ENCODE results near the gene HLA-DQA2. TPM values are rescaled to one million over a fixed set of nuclear protein-coding genes. Genes with fewer than 3 reads are reported as not detected.
A peak's percentile ranks its signal among the peaks of the same experiment; 100 is the strongest.

The HLA-DQA2 gene
- polyA plus RNA-seq (2011; rRNA removed) = not detected in 2 replicates
- not detected in 2 replicates for polyA minus RNA-seq (2011; rRNA and poly(A)+ RNA removed)

DNA sequence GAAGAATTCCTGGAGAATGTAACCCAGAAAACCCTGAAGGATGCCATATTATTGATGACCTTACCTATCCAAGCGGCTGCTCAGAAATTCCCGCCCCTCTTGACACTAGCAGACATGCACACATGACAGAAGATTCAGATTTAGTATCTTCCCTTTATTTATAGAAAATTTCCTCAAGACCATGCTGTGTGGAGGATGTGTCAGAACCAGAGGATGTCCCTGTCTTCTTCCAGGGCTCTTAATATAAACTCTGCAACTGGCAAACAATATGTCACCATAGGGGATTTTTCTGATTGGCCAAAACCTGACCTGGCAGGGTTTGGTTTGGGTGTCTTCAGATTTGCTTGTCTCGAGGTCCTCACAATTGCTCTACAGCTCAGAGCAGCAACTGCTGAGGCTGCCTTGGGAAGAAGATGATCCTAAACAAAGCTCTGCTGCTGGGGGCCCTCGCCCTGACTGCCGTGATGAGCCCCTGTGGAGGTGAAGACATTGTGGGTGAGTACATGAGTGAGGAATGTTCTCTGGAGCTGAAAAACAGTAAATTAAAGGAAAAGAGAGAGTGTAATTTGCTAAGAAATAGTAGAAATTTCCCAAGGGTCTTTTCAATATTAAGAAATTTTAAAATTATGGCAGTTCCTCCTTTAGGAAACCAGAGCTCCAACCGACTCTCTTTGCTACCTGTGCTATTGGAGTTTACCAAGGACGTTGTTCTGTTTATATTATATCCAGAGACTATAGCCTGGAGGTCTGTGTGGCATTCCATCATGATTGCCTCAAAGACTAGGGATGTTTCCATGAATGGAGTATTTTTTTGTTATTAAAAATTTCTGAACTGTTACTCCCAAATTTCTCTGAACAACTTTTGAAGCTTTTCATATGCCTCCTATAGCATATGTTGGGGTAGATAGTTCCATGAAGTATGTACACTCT is at the start of gene HLA-DQA2:
Gene HLA-DQA2, plus strand, starts transcription at position 361 of the 930 bp plus-strand sequence. Its CDS starts 53 bp downstream, at position 414.
- Histone ChIP-seq H3K9me3 (ENCODE audit: control insufficient read depth, insufficient read depth, low read length) (no peaks in the 10 kb centered on the region), H3K27ac (ENCODE audit: low read depth, low read length) (no peak within 1 kb of the TSS), H3K27me3 (ENCODE audit: control insufficient read depth, insufficient read depth, low read length) (no peaks in the 10 kb centered on the region), H3K4me3 (ENCODE audit: low read depth, low read length) (no peak within 1 kb of the TSS)
- DNase-seq (ENCODE audit: low read depth, low spot score) = no peak
- CTCF ChIA-PET = no interaction called here
- POLR2A ChIA-PET = no interaction called here
- TF ChIP-seq, protein P1, sequence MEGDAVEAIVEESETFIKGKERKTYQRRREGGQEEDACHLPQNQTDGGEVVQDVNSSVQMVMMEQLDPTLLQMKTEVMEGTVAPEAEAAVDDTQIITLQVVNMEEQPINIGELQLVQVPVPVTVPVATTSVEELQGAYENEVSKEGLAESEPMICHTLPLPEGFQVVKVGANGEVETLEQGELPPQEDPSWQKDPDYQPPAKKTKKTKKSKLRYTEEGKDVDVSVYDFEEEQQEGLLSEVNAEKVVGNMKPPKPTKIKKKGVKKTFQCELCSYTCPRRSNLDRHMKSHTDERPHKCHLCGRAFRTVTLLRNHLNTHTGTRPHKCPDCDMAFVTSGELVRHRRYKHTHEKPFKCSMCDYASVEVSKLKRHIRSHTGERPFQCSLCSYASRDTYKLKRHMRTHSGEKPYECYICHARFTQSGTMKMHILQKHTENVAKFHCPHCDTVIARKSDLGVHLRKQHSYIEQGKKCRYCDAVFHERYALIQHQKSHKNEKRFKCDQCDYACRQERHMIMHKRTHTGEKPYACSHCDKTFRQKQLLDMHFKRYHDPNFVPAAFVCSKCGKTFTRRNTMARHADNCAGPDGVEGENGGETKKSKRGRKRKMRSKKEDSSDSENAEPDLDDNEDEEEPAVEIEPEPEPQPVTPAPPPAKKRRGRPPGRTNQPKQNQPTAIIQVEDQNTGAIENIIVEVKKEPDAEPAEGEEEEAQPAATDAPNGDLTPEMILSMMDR (IDR thresholded peaks at IDR 0.05; ENCODE audit: low read depth, low read length) = no peak

DNA sequence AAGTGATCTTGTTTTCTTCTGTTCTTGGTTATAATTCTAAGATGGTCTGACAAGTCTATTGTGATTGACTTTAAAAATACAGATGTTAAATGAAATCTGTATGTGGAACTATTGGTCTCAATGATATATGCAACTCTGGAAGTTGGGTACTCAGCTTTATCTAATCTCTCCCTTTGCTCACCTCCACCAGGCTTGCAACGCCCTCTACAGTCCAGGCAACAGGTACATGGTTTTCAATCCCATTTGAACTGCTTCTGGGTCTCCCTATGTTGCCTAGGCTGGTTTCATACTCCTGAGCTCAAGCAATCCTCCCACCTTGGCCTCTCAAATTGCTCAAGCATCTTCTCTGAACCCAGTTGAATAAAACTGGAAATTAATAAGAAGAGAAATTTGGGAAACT is 49.2 kb upstream of the HLA-DQA2 start:
- ChIA-PET CTCF (no interaction called here), POLR2A (no interaction called here)
- no peak overlapping the region for H3K27ac ChIP-seq (ENCODE audit: low read depth, low read length)
- no peak overlapping the region for H3K4me3 ChIP-seq (ENCODE audit: low read depth, low read length)
- DNase-seq (ENCODE audit: low read depth, low spot score) = no peak
- TF ChIP-seq, protein P1 (IDR thresholded peaks at IDR 0.05; ENCODE audit: low read depth, low read length) = no peak
- no peaks in the 10 kb centered on the region for H3K9me3 ChIP-seq (ENCODE audit: control insufficient read depth, insufficient read depth, low read length)
- H3K27me3 ChIP-seq (ENCODE audit: control insufficient read depth, insufficient read depth, low read length) = no peaks in the 10 kb centered on the region

DNA sequence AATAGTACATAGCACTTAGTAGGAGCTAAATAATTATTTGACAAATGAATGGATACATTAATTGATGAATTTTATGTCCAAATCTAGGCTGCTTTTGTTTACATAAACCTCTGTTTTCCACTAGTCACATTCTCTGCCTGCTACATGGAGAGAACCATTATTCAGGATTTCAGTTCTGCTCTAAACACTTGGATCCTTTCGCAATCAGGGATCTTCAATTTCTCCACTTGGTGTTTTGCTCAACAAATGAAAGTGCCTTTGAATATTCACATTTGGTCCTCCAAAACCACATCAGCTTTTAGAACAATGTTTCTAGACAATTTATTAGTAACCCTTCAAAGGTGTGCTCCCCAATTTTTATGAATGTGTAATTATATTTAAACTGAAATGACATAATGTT is 44.2 kb upstream of the HLA-DQA2 start:
- CTCF ChIA-PET = interaction anchor here (1.0 to 2.0 kb wide), 2 partner anchors 284 to 451 kb away, joined by 3 to 4 read pairs; no protein-coding TSS in a partner anchor
- POLR2A ChIA-PET = no interaction called here

DNA sequence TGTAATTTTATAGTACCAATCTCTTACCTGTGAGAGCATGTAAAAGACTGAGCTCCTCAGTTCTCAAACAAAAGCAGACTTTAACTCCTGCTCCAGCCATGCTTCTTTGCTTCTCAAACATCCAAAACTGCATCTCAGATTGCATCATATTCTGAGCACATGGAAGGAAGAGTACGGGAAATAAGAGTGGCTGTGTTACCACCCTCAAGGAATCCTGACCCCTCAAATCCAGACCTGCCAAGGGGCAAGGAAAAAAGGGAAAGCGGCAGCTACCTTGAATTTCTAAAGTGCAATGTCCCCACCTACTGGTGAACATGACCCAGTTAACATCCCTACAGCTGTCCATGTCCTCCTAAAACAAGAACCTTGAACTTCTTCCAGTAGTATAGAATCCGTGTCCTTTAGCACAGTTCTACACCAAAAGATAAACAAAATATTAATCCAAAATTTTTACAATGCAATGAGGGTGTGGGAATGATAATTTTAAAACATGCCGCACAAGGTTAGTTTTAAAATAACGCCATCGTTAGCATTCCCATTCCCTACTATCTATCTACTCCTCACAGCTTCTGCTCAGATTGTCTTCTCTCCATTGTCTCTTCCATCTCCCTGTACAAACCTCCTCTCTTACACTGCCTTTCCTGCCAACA is 40.7 kb upstream of the HLA-DQA2 start:
- peak; percentile 6 for DNase-seq (ENCODE audit: low read depth, low spot score)
- POLR2A ChIA-PET = no interaction called here
- TF ChIP-seq, protein P1 (IDR thresholded peaks at IDR 0.05; ENCODE audit: low read depth, low read length) = peak; percentile 70
- Histone ChIP-seq H3K27me3 (ENCODE audit: control insufficient read depth, insufficient read depth, low read length) (no peaks in the 10 kb centered on the region), H3K27ac (ENCODE audit: low read depth, low read length) (no peak overlapping the region), H3K9me3 (ENCODE audit: control insufficient read depth, insufficient read depth, low read length) (no peaks in the 10 kb centered on the region), H3K4me3 (ENCODE audit: low read depth, low read length) (no peak overlapping the region)
- CTCF ChIA-PET = interaction anchor here (0.6 to 4.3 kb wide), 15 partner anchors 8 to 455 kb away, joined by 3 to 33 read pairs (median 4); no protein-coding TSS in a partner anchor

More for the DNA sequence above, 44.2 kb upstream of the HLA-DQA2 start:
- no peak for DNase-seq (ENCODE audit: low read depth, low spot score)
- H3K27me3 ChIP-seq (ENCODE audit: control insufficient read depth, insufficient read depth, low read length) = no peaks in the 10 kb centered on the region
- no peaks in the 10 kb centered on the region for H3K9me3 ChIP-seq (ENCODE audit: control insufficient read depth, insufficient read depth, low read length)
- H3K4me3 ChIP-seq (ENCODE audit: low read depth, low read length) = no peak overlapping the region
- H3K27ac ChIP-seq (ENCODE audit: low read depth, low read length) = no peak overlapping the region
- TF ChIP-seq, protein P1 (IDR thresholded peaks at IDR 0.05; ENCODE audit: low read depth, low read length) = no peak

All from AG04450 (cell line).